K562 (cell line): ENCODE results near the gene CDK11A. TPM values are rescaled to one million over a fixed set of nuclear protein-coding genes. Genes with fewer than 3 reads are reported as not detected.

ENCODE experiments used
- COPS2 ChIP-seq: fragments of 450-650 bp; conservative IDR thresholded peaks from 2 replicates; pipeline ENCODE4 v1.6.1; 2016; ENCODE audit warnings: mild to moderate bottlenecking, moderate library complexity
- CREBBP ChIP-seq: IDR thresholded peaks from one replicate; pipeline ENCODE4 v1.6.1; 2012; ENCODE audit warnings: low read depth, mild to moderate bottlenecking, control low read depth, inconsistent platforms, low read length
- GTF2F1 ChIP-seq: IDR thresholded peaks from 2 replicates; pipeline ENCODE4 v1.6.1; 2011; ENCODE audit warnings: low read depth, low read length, improper control_type of control experiment
- HMG20A ChIP-seq: fragments of 450-650 bp; formaldehyde crosslinking; conservative IDR thresholded peaks from 2 replicates; pipeline ENCODE4 v1.4.0; 2020; ENCODE audit warnings: mild to moderate bottlenecking, mixed read lengths
- ILF3 ChIP-seq: fragments of 450-650 bp; IDR thresholded peaks from 2 replicates; pipeline ENCODE4 v1.6.1; 2018; ENCODE audit warnings: antibody characterized with exemption, mild to moderate bottlenecking, moderate library complexity, borderline replicate concordance
- IRF2 ChIP-seq: sonication (generic); formaldehyde crosslinking; IDR thresholded peaks from 2 replicates; pipeline ENCODE4 v1.8.1; 2022; ENCODE audit warnings: mild to moderate bottlenecking, missing genetic modification reagents
- MAZ ChIP-seq, 2 experiments: fragments of 450-650 bp in 1 of 2; sonication (generic) in 1 of 2; formaldehyde crosslinking; IDR thresholded peaks in 1 of 2; conservative IDR thresholded peaks in 1 of 2; 2 replicates each; pipeline versions ENCODE4 v1.4.0 to v1.5.0; 2020; ENCODE audit warnings: mild to moderate bottlenecking in 1 of 2, missing genetic modification reagents in 1 of 2
- NELFE ChIP-seq: IDR thresholded peaks from 2 replicates; pipeline ENCODE4 v1.6.1; 2011; ENCODE audit warnings: mild to moderate bottlenecking; ENCODE audit not compliant: insufficient read depth, insufficient read length
- NR1H2 ChIP-seq: sonication (generic); formaldehyde crosslinking; IDR thresholded peaks from 2 replicates; pipeline ENCODE4 v1.4.0; 2020; ENCODE audit warnings: mild to moderate bottlenecking, missing genetic modification reagents
- OTX1 ChIP-seq: fragments of 450-650 bp; formaldehyde crosslinking; IDR thresholded peaks from 2 replicates; pipeline ENCODE4 v1.4.0; 2022; ENCODE audit warnings: mild to moderate bottlenecking
- POLR3A ChIP-seq: IDR thresholded peaks from 2 replicates; pipeline ENCODE4 v1.6.1; 2011; ENCODE audit warnings: borderline replicate concordance, mild to moderate bottlenecking, moderate library complexity; ENCODE audit not compliant: insufficient read length, insufficient read depth; ENCODE audit errors: extremely low read depth
- POLR3G ChIP-seq: IDR thresholded peaks from 2 replicates; pipeline ENCODE4 v1.6.1; 2011; ENCODE audit not compliant: insufficient read length, insufficient replicate concordance; ENCODE audit errors: extremely low read depth
- RBM34 ChIP-seq: fragments of 200-400 bp; formaldehyde crosslinking; IDR thresholded peaks from 2 replicates; pipeline ENCODE4 v1.6.1; 2018; ENCODE audit warnings: low read length, borderline replicate concordance; ENCODE audit not compliant: insufficient read depth
- SMC3 ChIP-seq: conservative IDR thresholded peaks from 2 replicates; pipeline ENCODE4 v1.6.1; 2011; ENCODE audit warnings: low read depth, low read length, improper control_type of control experiment; ENCODE audit not compliant: insufficient read depth
- TCF7 ChIP-seq: sonication (generic); IDR thresholded peaks from 2 replicates; pipeline ENCODE4 v1.6.1; 2016; ENCODE audit warnings: antibody characterized with exemption, borderline replicate concordance
- TOE1 ChIP-seq, 2 experiments: fragments of 450-650 bp in 1 of 2; sonication (generic) in 1 of 2; formaldehyde crosslinking in 1 of 2; IDR thresholded peaks; 2 replicates each; pipeline versions ENCODE4 v1.7.1 to v1.8.0; 2016 to 2022; ENCODE audit warnings: borderline replicate concordance in 2 of 2, mild to moderate bottlenecking in 2 of 2, antibody characterized with exemption in 1 of 2, inconsistent platforms in 1 of 2, low read depth in 1 of 2, missing genetic modification reagents in 1 of 2, moderate library complexity in 1 of 2
- USF1 ChIP-seq: sonication (generic); formaldehyde crosslinking; IDR thresholded peaks from 2 replicates; pipeline ENCODE4 v1.9.0; 2022; ENCODE audit warnings: mild to moderate bottlenecking, missing genetic modification reagents
- ZMIZ1 ChIP-seq, 2 experiments: fragments of 150-350 bp in 1 of 2; IDR thresholded peaks; 2 replicates each; pipeline ENCODE4 v1.6.1; 2012 to 2016; ENCODE audit warnings: low read depth in 2 of 2, low read length in 2 of 2, mild to moderate bottlenecking in 1 of 2, moderate library complexity in 1 of 2
- ZNF232 ChIP-seq: sonication (generic); formaldehyde crosslinking; IDR thresholded peaks from 2 replicates; pipeline ENCODE4 v1.8.0; 2022; ENCODE audit warnings: mild to moderate bottlenecking, missing genetic modification reagents
- ZNF408 ChIP-seq: fragments of 250-450 bp; sonication (Bioruptor Pico); IDR thresholded peaks from 2 replicates; pipeline ENCODE4 v1.4.0; 2020; ENCODE audit warnings: low read depth, mild to moderate bottlenecking, moderate library complexity
- ZNF551 ChIP-seq: fragments of 250-450 bp; sonication (Bioruptor Pico); IDR thresholded peaks from 2 replicates; pipeline ENCODE4 v1.5.0; 2021; ENCODE audit warnings: mild to moderate bottlenecking, moderate library complexity
- ZNF79 ChIP-seq: fragments of 250-450 bp; sonication (Bioruptor Pico); IDR thresholded peaks from 2 replicates; pipeline ENCODE4 v1.4.0; 2020; ENCODE audit warnings: low read depth, mild to moderate bottlenecking, moderate library complexity
- polyA plus RNA-seq, 8 experiments: library from polyadenylated mRNA; depleted of rRNA in 4 of 8; stranded (reverse) in 5 of 8; unstranded in 3 of 8; fragments of >200 nt; fragmentation: Nextera tagmentation in 2 of 8; fragmentation: Illumina TruSeq in 1 of 8; extraction: Ambion mirVana in 2 of 8; extraction: Trizol in 1 of 8; gene quantifications; 2 replicates each; pipeline versions ENCODE4 v1.2.1 to v1.2.3, GENCODE V29; 2011 to 2014; ENCODE audit warnings: inconsistent platforms in 1 of 8, missing spikeins in 1 of 8
- total RNA-seq, 7 experiments: library from RNA; depleted of rRNA in 6 of 7; stranded (reverse); fragments of >200 nt in 6 of 7; fragmentation: Illumina TruSeq in 2 of 7; extraction: Trizol in 2 of 7; gene quantifications; 2 replicates each; pipeline versions ENCODE4 v1.2.1 to v1.2.3, GENCODE V29; 2011 to 2021; ENCODE audit warnings: low replicate concordance in 1 of 7

Gene CDK11A
- total and polyA plus RNA-seq, 9 of the 15 experiments (the other 6 are each of a cell fraction or from before 2014, with no cell fraction given) = 4.5 to 71.0 (median 43.9) TPM

- TF ChIP-seq ZNF232 (CRISPR knock-in tag) (no peak), RBM34 (no peak), ZMIZ1 (IDR thresholded peaks at IDR 0.05; ENCODE audit: low read depth in 2 of 2, low read length in 2 of 2) (no peak; a peak in 1 of 4 replicates), TOE1 (IDR thresholded peaks at IDR 0.05; ENCODE audit: borderline replicate concordance) (peak; percentile 88), TOE1 (CRISPR knock-in tag; IDR thresholded peaks at IDR 0.05; ENCODE audit: borderline replicate concordance, low read depth) (no peak), ZNF408 (no peak), ILF3 (no peak), POLR3G (no peak), TCF7 (no peak), OTX1 (CRISPR knock-in tag) (no peak), SMC3 (no peak), ZNF551 (no peak), IRF2 (peak; percentile 26; the same call in 1 of the 2 replicates), HMG20A (CRISPR knock-in tag) (no peak), ZNF79 (CRISPR knock-in tag) (no peak), COPS2 (no peak), POLR3A (no peak), NR1H2 (CRISPR knock-in tag) (no peak), CREBBP (no peak), MAZ (CRISPR knock-in tag; conservative IDR thresholded peaks at IDR 0.05 in 1 of 2, IDR thresholded peaks at IDR 0.05 in 1 of 2) (peak; percentile 89 to 93), NELFE (no peak), GTF2F1 (no peak), USF1 (CRISPR knock-in tag) (peak; percentile 73; the same call in 1 of the 2 replicates)
Observed at GRCh38 chr1:1758692-1759455, 34.7 kb upstream of the CDK11A start (continued).
